GM12874 (cell line): ENCODE measurements around the gene NUP210.

Experiments used
- CTCF ChIP-seq: IDR thresholded peaks from 2 replicates; pipeline ENCODE4 v1.5.1; 2011; ENCODE audit warnings: low read depth, mild to moderate bottlenecking, control low read depth, low read length, moderate library complexity; ENCODE audit not compliant: insufficient read depth

NUP210 gene

GRCh38 chr3:13275376-13276005 is 144.6 kb downstream of the NUP210 start:
- TF ChIP-seq CTCF = no peak

GRCh38 chr3:13274551-13275332 is 145.4 kb downstream of the NUP210 start:
- no peak for TF ChIP-seq CTCF

- TF ChIP-seq CTCF = no peak
These were observed 146.0 kb downstream of the NUP210 start for GRCh38 chr3:13274125-13274524.

- no peak for TF ChIP-seq CTCF
These were observed 146.5 kb downstream of the NUP210 start for GRCh38 chr3:13273604-13274105.

- TF ChIP-seq CTCF = no peak
These were observed 147.1 kb downstream of the NUP210 start for GRCh38 chr3:13272831-13273603.

- no peak for TF ChIP-seq CTCF
These were observed 150.3 kb downstream of the NUP210 start for GRCh38 chr3:13269711-13270378.
